IgD-negative memory B cell (primary cell): ENCODE data around the gene FRMD4A. TPM values are rescaled to one million over a fixed set of nuclear protein-coding genes. Genes with fewer than 3 reads are reported as not detected.
A peak's percentile ranks its signal among the peaks of the same experiment; 100 is the strongest.
"Not testable (repeated sequence)": the region's sequence is repeated elsewhere in the genome, so short reads cannot be mapped to it uniquely, and the experiment has no call there.

ENCODE experiments used
- H3K27ac Mint-ChIP-seq, 3 donors: one replicate each; pipeline ENCODE4 v1.8.0; 2020 to 2022; ENCODE audit warnings: mild to moderate bottlenecking in 3 of 3, mixed read lengths in 3 of 3, moderate library complexity in 1 of 3
- H3K27me3 Mint-ChIP-seq: one replicate; pipeline ENCODE4 v1.8.0; 2021; ENCODE audit warnings: mixed read lengths
- H3K36me3 Mint-ChIP-seq: one replicate; pipeline ENCODE4 v1.8.0; 2020; ENCODE audit warnings: mild to moderate bottlenecking, mixed read lengths
- H3K4me1 Mint-ChIP-seq, 3 donors: one replicate each; pipeline ENCODE4 v1.8.0; 2020 to 2022; ENCODE audit warnings: mixed read lengths in 3 of 3, mild to moderate bottlenecking in 1 of 3
- H3K4me3 Mint-ChIP-seq, 4 donors: one replicate each; pipeline ENCODE4 v1.8.0; 2020 to 2022; ENCODE audit warnings: mild to moderate bottlenecking in 4 of 4, mixed read lengths in 4 of 4, moderate library complexity in 3 of 4
- H3K9me3 Mint-ChIP-seq, 3 donors: one replicate each; pipeline ENCODE4 v1.8.0; 2020 to 2021; ENCODE audit warnings: mixed read lengths in 3 of 3, mild to moderate bottlenecking in 1 of 3
- polyA plus RNA-seq: library from polyadenylated mRNA; unstranded; fragments of 300-500 nt; fragmentation: Illumina TruSeq; gene quantifications from one replicate; pipeline ENCODE4 v1.2.3, GENCODE V29; 2021

The FRMD4A gene
- polyA plus RNA-seq, 1 donor from 2014 or later = 1.7 TPM

DNA sequence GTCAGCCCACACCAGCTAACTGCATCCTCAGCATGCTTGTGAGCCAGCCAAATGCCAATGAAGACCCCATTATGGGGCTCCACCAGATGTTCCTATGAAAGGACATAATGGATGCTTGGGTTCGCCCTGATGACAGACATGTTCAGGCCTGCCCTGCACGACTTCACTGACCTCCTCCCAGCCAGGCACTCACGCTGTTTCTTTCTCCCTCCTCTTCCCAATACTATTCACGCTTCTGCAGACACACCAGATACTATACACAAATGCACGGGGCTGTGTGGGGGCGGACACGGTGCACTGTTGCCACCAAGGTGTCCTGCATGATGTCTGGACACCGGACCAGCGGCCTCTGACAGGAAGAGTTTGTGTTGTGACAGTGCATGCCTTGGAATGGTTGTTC lies 459.7 kb downstream of the FRMD4A start:
- Mint-ChIP-seq H3K9me3 (no peaks in the 10 kb centered on the region), H3K27me3 (peaks cover 4% of the 10 kb centered on the region), H3K36me3 (peaks cover 1% of the 10 kb centered on the region), H3K4me1 (peaks cover 16 to 27% (median 24%) of the 10 kb centered on the region in 3 donors), H3K27ac (peak overlapping the region in 1 of 3 donors; percentile 54), H3K4me3 (no peak overlapping the region)

GRCh38 chr10:13869295-13869664 lies 461.4 kb downstream of the FRMD4A start:
- Mint-ChIP-seq H3K27me3 (peaks cover 5% of the 10 kb centered on the region), H3K36me3 (peaks cover 1% of the 10 kb centered on the region), H3K4me3 (peak overlapping the region in 1 of 4 donors; percentile 41), H3K4me1 (peaks cover 14 to 20% (median 15%) of the 10 kb centered on the region in 3 donors), H3K27ac (no peak overlapping the region), H3K9me3 (no peaks in the 10 kb centered on the region)

- Mint-ChIP-seq H3K36me3 (peaks cover 1% of the 10 kb centered on the region), H3K9me3 (no peaks in the 10 kb centered on the region), H3K27me3 (peaks cover 6% of the 10 kb centered on the region), H3K4me3 (peak overlapping the region in 1 of 4 donors; percentile 41), H3K27ac (no peak overlapping the region), H3K4me1 (peaks cover 10 to 17% (median 11%) of the 10 kb centered on the region in 3 donors)
Measured at GRCh38 chr10:13868528-13869294, 462.0 kb downstream of the FRMD4A start.

DNA sequence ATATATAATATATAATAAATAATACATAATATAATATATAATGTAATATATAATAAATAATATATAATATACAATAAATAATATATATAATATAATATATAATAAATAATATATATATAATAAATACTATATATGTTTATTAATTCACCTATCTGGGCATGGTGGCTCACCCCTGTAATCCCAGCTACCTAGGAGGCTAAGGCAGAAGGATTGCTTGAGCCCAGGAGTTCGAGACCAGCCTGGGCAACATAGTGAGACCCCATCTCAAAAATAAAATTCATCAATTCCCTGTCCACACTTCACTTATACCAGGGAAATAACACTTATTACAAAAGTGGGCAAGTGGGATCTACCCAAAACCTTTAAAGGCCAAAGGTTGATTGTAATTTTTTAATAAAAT lies 462.9 kb downstream of the FRMD4A start:
- Mint-ChIP-seq H3K27ac (no peak overlapping the region), H3K4me3 (no peak overlapping the region), H3K27me3 (peaks cover 2% of the 10 kb centered on the region), H3K4me1 (peaks cover 4 to 11% (median 7%) of the 10 kb centered on the region in 3 donors), H3K36me3 (peaks cover 1% of the 10 kb centered on the region), H3K9me3 (no peaks in the 10 kb centered on the region)

DNA sequence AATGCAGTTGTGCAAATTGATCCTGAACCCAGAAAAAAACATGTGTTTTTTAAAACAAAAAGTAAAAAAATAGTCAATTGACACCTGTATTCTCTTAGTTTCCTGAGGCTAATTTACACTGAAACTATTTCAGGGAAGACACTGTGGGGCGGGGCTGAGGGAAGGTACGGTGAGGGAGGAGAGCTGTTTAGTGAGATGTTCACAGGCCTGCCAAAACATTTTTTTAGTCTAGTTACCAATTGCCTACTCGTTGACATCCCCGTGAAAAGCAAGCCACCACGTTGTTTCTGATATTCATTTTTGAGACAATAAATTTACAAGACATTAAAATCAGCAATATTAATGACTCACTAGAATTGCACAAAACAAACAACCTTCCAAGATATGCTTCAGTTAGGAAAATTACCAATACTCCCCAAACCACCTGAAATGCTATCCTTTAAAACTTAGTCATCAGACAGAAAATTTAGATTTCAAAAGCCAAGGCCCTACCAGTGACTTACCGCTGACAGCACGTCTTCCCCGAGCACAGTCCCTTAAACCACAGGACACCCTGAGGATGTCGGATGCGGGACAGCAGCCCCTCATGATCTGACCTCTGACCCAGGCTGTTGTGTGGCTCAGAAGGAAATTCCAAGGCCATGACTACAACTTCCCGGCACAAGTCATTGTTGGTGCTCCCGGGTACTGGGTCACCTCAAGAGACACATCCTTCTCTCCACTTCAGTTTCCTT lies 464.8 kb downstream of the FRMD4A start:
- H3K4me3 Mint-ChIP-seq = peak overlapping the region in 1 of 4 donors; percentile 15
- H3K27ac Mint-ChIP-seq = no peak overlapping the region
- peaks cover 5% of the 10 kb centered on the region for H3K27me3 Mint-ChIP-seq
- no peaks in the 10 kb centered on the region for H3K9me3 Mint-ChIP-seq
- peaks cover 1% of the 10 kb centered on the region for H3K36me3 Mint-ChIP-seq
- peaks cover 0 to 6% (median 2%) of the 10 kb centered on the region in 3 donors for H3K4me1 Mint-ChIP-seq

- not testable (repeated sequence) for H3K27me3 Mint-ChIP-seq, H3K9me3 Mint-ChIP-seq, H3K36me3 Mint-ChIP-seq, H3K4me3 Mint-ChIP-seq, H3K4me1 Mint-ChIP-seq, H3K27ac Mint-ChIP-seq
Measured at GRCh38 chr10:13865220-13865619, 465.5 kb downstream of the FRMD4A start.

GRCh38 chr10:13862546-13863233 lies 468.0 kb downstream of the FRMD4A start:
- H3K9me3 Mint-ChIP-seq = no peaks in the 10 kb centered on the region
- no peak overlapping the region for H3K27ac Mint-ChIP-seq
- peaks cover 1 to 2% (median 1%) of the 10 kb centered on the region in 3 donors for H3K4me1 Mint-ChIP-seq
- H3K4me3 Mint-ChIP-seq = no peak overlapping the region
- H3K27me3 Mint-ChIP-seq = peaks cover 6% of the 10 kb centered on the region
- peaks cover 2% of the 10 kb centered on the region for H3K36me3 Mint-ChIP-seq

DNA sequence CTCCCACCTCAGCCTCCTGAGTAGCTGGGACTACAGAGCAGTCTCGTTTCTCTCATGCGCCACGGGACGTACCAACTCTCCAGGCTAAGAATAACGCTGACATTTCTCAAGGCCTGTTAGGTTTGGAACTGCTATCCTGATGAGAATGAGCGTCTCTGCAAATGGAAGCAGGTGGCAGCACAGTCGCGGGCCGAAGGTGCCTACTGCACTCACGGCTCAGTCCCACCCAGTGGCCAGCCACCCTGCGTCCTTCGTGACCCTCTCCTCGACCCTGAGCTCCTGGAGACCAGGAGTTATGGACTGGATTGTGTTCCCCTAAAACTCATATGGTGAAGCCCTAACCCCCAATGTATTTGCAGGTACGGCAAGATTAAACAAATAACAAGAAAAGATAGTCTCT lies 469.8 kb downstream of the FRMD4A start:
- Mint-ChIP-seq H3K4me1 (peaks cover 4 to 5% (median 5%) of the 10 kb centered on the region in 3 donors), H3K27ac (no peak overlapping the region), H3K27me3 (peaks cover 8% of the 10 kb centered on the region), H3K36me3 (peaks cover 2% of the 10 kb centered on the region), H3K4me3 (no peak overlapping the region), H3K9me3 (no peaks in the 10 kb centered on the region)

- no peak overlapping the region for H3K27ac Mint-ChIP-seq
- no peaks in the 10 kb centered on the region for H3K9me3 Mint-ChIP-seq
- peaks cover 8% of the 10 kb centered on the region for H3K27me3 Mint-ChIP-seq
- H3K4me3 Mint-ChIP-seq = no peak overlapping the region
- H3K4me1 Mint-ChIP-seq = peaks cover 4 to 5% (median 5%) of the 10 kb centered on the region in 3 donors
- H3K36me3 Mint-ChIP-seq = peaks cover 2% of the 10 kb centered on the region
Measured at GRCh38 chr10:13859979-13860654, 470.6 kb downstream of the FRMD4A start.

DNA sequence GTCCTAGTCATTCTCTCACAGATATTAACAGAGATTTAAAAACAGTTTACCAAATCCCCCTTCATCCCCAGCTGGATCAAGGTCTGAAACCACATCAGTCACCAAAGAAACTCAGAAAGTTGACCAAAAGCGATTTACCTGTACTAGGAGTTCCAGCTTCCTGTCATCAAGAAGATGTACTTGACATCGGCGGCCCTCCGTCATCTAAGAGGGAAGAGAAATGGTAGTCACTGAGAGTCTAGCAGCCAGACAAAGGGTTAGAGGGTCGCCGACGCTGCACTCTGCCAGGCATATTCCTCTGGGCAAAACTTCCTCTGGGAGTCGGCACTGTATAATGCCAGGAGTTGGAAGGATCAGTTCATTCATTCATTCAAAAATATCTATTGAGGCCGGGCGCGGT lies 472.0 kb downstream of the FRMD4A start:
- peaks cover 5 to 8% (median 8%) of the 10 kb centered on the region in 3 donors for H3K4me1 Mint-ChIP-seq
- H3K9me3 Mint-ChIP-seq = no peaks in the 10 kb centered on the region
- H3K36me3 Mint-ChIP-seq = peaks cover 2% of the 10 kb centered on the region
- peaks cover 10% of the 10 kb centered on the region for H3K27me3 Mint-ChIP-seq
- no peak overlapping the region for H3K27ac Mint-ChIP-seq
- no peak overlapping the region for H3K4me3 Mint-ChIP-seq

GRCh38 chr10:13857451-13857850 lies 473.3 kb downstream of the FRMD4A start:
- peak overlapping the region in 1 of 3 donors; percentile 65 for H3K27ac Mint-ChIP-seq
- H3K9me3 Mint-ChIP-seq = no peaks in the 10 kb centered on the region
- no peak overlapping the region for H3K4me3 Mint-ChIP-seq
- peaks cover 9 to 11% (median 9%) of the 10 kb centered on the region in 3 donors for H3K4me1 Mint-ChIP-seq
- H3K36me3 Mint-ChIP-seq = peaks cover 2% of the 10 kb centered on the region
- H3K27me3 Mint-ChIP-seq = peaks cover 14% of the 10 kb centered on the region

DNA sequence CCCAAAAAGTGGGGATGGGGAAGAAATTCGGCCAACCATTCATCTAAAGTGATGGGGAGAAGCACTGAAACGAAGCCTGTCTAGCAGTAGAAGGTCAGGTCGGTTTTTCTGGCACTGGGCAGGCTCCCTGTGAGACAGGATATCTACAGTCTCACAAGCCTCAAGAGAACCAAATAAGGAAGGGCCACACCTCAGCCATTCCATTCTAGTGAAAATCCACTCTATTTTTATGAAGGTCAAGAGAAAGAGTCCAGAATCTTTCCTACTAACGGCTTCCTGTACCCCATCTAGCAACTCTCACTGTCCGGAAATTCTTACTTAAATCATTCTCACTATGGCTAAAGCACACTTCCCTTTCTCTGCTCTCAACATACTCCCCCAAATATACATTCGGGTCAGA lies 476.9 kb downstream of the FRMD4A start:
- H3K36me3 Mint-ChIP-seq = peaks cover 2% of the 10 kb centered on the region
- no peaks in the 10 kb centered on the region for H3K9me3 Mint-ChIP-seq
- peak overlapping the region in 2 of 4 donors; percentile 12 to 25 for H3K4me3 Mint-ChIP-seq
- H3K27ac Mint-ChIP-seq = no peak overlapping the region
- peaks cover 12% of the 10 kb centered on the region for H3K27me3 Mint-ChIP-seq
- peaks cover 9 to 11% (median 9%) of the 10 kb centered on the region in 3 donors for H3K4me1 Mint-ChIP-seq

GRCh38 chr10:13852872-13853271 lies 477.9 kb downstream of the FRMD4A start:
- H3K27ac Mint-ChIP-seq = no peak overlapping the region
- no peaks in the 10 kb centered on the region for H3K36me3 Mint-ChIP-seq
- H3K27me3 Mint-ChIP-seq = peaks cover 15% of the 10 kb centered on the region
- H3K9me3 Mint-ChIP-seq = no peaks in the 10 kb centered on the region
- no peak overlapping the region for H3K4me3 Mint-ChIP-seq
- peaks cover 9 to 13% (median 11%) of the 10 kb centered on the region in 3 donors for H3K4me1 Mint-ChIP-seq

DNA sequence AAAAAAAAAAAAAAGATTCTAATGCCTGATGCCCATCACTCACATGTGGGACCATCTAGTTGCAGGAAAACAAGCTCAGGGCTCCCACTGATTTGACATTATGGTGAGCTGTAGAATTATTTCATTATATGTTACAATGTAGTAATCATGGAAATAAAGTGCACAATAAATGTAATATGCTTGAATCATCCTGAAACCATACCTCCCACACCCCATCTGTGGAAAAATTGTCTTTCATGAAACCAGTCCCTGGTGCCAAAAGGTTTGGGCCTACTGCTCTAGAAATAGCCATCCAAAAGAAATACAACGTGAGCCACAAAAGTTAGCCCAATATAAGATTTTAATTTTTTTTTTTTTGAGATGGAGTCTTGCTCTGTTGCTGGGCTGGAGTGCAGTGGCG lies 478.8 kb downstream of the FRMD4A start:
- Mint-ChIP-seq H3K4me3 (no peak overlapping the region), H3K9me3 (no peaks in the 10 kb centered on the region), H3K36me3 (no peaks in the 10 kb centered on the region), H3K27me3 (peaks cover 18% of the 10 kb centered on the region), H3K27ac (no peak overlapping the region), H3K4me1 (peaks cover 4 to 18% (median 9%) of the 10 kb centered on the region in 3 donors)
